ENCODE measurements around the gene NSD2.

DNA sequence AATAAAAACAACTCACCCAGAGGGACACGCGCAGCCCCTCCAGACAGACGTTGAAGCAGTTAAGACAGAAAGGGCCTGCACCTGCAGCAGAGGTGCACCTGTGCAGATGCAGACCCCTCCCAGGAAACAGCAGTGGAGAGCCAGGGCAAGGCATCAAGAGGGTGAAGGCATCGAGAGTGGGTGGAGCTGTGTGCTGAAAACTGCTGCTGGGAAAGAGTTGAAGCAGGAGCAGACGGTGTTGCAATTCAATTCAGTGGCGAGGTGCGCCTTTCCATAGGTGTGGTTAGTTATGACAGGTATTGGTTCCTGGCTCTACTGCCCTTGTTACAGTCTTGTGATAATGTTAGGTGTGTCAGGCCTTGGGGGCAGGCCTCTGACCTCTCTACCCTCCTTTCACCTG is 31.9 kb upstream of the NSD2 start:
- no peak for TF ChIP-seq POLR2A (IDR thresholded peaks at IDR 0.05)
- TF ChIP-seq CTCF (IDR thresholded peaks at IDR 0.05) = no peak

All from right lobe of liver (tissue), 4 donors.